Mesangial cell (primary cell): ENCODE data around the gene ZNF154. TPM values are rescaled to one million over a fixed set of nuclear protein-coding genes. Genes with fewer than 3 reads are reported as not detected.

Source experiments
- total RNA-seq: library from RNA; depleted of rRNA; stranded (reverse); fragments of >200 nt; gene quantifications from 2 replicates; pipeline ENCODE4 v1.2.3, GENCODE V29; 2015

The ZNF154 gene
- 0.98 and 2.2 TPM in 2 replicates for total RNA-seq

GRCh38 chr19:57708641-57709361 is at the start of gene ZNF154:
TSS of gene ZNF154 (minus strand) at chr19:57709204. CDS start at chr19:57708971, 233 bp downstream.

DNA sequence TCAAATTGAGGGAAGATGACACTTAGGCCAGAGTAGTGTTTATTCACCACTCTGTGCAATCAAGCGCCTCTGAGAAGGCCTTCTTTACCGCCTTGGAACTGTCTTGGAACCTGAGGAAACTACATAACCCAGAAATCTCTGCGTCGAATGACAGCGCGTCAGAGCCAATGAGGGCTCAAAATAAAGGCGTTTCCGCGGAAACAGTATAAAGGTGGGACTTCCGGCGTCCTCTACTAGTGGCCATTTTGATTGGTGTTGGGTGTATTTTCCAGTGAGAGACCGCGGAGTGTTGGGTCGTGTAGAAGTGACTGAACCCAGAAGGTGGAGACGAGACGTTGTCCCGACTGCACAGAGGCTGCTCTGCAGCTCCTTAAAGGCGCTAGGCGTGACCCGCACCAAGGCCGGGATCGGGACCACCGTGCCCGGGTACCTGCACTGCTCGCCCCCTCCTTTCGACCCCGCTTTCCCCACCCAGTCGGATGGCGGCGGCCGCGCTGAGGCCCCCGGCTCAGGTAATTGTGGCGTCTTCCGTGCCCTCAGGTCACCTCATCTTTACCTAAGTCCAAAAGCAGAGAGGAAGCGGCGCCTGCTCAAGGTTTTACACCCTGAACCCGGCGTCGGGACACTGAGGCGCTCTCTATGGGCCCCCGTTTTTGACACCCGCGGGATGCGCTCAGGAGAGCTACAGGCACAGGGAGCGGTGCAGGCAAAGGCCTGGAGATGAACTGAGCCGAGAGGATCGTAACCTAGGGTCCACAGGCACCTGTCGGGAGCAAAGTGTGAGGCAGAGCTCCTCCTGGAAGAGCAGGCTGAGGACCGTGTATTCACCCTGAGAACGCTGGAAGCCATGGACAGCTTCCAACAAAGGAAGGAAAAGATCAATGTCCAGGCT is 37.8 kb upstream of the ZNF154 start, which contains the start of gene ZNF776:
Gene ZNF776 (plus strand): TSS at position 236 of the 892 bp plus-strand sequence. CDS start 244 bp downstream, at position 480.

GRCh38 chr19:57668635-57669034 is 40.4 kb downstream of the ZNF154 start, which contains the start of gene ZSCAN4:
TSS of gene ZSCAN4 (plus strand) at chr19:57668935. CDS start at chr19:57676146, 7,211 bp downstream.

Other genes starting within 250 kb of the ZNF154 start
- 3.9 and 11.2 TPM in 2 replicates for gene ZNF772, start 231.6 kb downstream of the ZNF154 start, total RNA-seq
- gene ZNF419, start 221.5 kb downstream of the ZNF154 start, total RNA-seq: 3.7 and 9.6 TPM in 2 replicates
- 3.9 and 13.6 TPM in 2 replicates for gene ZNF773, start 209.3 kb downstream of the ZNF154 start, total RNA-seq
- 2.3 and 4.6 TPM in 2 replicates for gene ZNF549, start 181.8 kb downstream of the ZNF154 start, total RNA-seq
- 2.8 and 3.9 TPM in 2 replicates for gene ZNF550, start 149.3 kb downstream of the ZNF154 start, total RNA-seq
- 2.6 and 4.2 TPM in 2 replicates for gene ZNF416, start 130.3 kb downstream of the ZNF154 start, total RNA-seq
- gene ZIK1, start 125.1 kb downstream of the ZNF154 start, total RNA-seq: 4.1 and 7.5 TPM in 2 replicates
- 3.5 and 4.1 TPM in 2 replicates for gene ZNF530, start 109.3 kb downstream of the ZNF154 start, total RNA-seq
- 9.6 and 17.4 TPM in 2 replicates for gene ZNF134, start 95.0 kb downstream of the ZNF154 start, total RNA-seq
- 4.2 and 7.5 TPM in 2 replicates for gene ZNF211, start 76.0 kb downstream of the ZNF154 start, total RNA-seq
- gene ZSCAN4, start 40.3 kb downstream of the ZNF154 start, total RNA-seq: not detected in 2 replicates
- 4.6 and 7.2 TPM in 2 replicates for gene ZNF551, start 27.2 kb downstream of the ZNF154 start, total RNA-seq
- gene ZNF671, start 18.4 kb upstream of the ZNF154 start, total RNA-seq: 2.9 and 4.7 TPM in 2 replicates
- 8.0 and 14.2 TPM in 2 replicates for gene ZNF776, start 37.6 kb upstream of the ZNF154 start, total RNA-seq
- gene ZNF586, start 60.5 kb upstream of the ZNF154 start, total RNA-seq: 6.8 and 8.1 TPM in 2 replicates
- 3.9 and 5.8 TPM in 2 replicates for gene ZNF552, start 105.7 kb upstream of the ZNF154 start, total RNA-seq
- gene ZNF587B, start 121.1 kb upstream of the ZNF154 start, total RNA-seq: 6.8 and 8.4 TPM in 2 replicates
- 12.7 and 15.6 TPM in 2 replicates for gene ZNF587, start 140.7 kb upstream of the ZNF154 start, total RNA-seq
- gene ZNF814, start 179.8 kb upstream of the ZNF154 start, total RNA-seq: 4.1 and 4.3 TPM in 2 replicates
- gene ZNF417, start 207.4 kb upstream of the ZNF154 start, total RNA-seq: 5.5 and 6.1 TPM in 2 replicates
- 3.0 and 7.7 TPM in 2 replicates for gene ZNF418, start 226.2 kb upstream of the ZNF154 start, total RNA-seq
- gene ZNF256, start 238.5 kb upstream of the ZNF154 start, total RNA-seq: 2.1 and 2.5 TPM in 2 replicates